Measurements from ENCODE around the gene LAD1. TPM values are rescaled to one million over a fixed set of nuclear protein-coding genes. Genes with fewer than 3 reads are reported as not detected.

The LAD1 gene
- total RNA-seq, 2 donors from 2014 or later: 13.5 to 13.6 TPM

DNA sequence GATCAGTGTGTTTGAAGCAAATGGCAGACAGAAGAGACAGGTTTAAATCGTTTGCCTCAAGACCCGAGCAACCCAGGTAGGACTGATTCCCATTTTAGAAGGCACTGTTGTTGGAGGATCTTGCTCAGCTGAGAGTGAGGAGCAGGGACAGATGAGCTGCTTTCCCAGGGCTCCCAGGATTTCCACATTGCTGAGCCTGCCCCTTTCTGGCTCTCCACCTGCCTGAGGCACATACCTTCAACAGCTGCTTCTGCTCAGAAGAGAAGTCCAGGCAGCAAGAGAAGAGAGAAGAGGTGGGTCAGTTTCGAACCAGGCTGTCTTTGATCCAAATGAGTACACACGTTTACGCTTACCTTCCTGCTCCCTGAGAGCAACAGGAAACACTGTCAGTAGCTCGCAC lies 27.3 kb downstream of the LAD1 start:
- Mint-ChIP-seq H3K9me3 (no peaks in the 10 kb centered on the region), H3K4me3 (no peak overlapping the region), H3K27ac (no peak overlapping the region), H3K27me3 (ENCODE audit: insufficient read depth) (peaks cover 10% of the 10 kb centered on the region), H3K36me3 (ENCODE audit: low read depth) (no peaks in the 10 kb centered on the region), H3K4me1 (peaks cover 32% of the 10 kb centered on the region)
- Histone ChIP-seq H3K4me1 (ENCODE audit: control insufficient read depth, insufficient read depth, low read length) (peaks cover 22% of the 10 kb centered on the region), H3K36me3 (ENCODE audit: control insufficient read depth, insufficient read depth, low read length) (no peaks in the 10 kb centered on the region), H3K9ac (ENCODE audit: extremely low read depth, low read length, poor library complexity, severe bottlenecking) (no peak overlapping the region), H3K9me3 (ENCODE audit: control insufficient read depth, low read length) (no peaks in the 10 kb centered on the region), H3K4me3 (ENCODE audit: low read length) (no peak overlapping the region), H3K27me3 (ENCODE audit: control insufficient read depth, insufficient read depth, low read length, poor library complexity, severe bottlenecking) (no peaks in the 10 kb centered on the region), H3K27ac (ENCODE audit: low read depth, low read length) (no peak overlapping the region)
- WGBS, 2 experiments (ENCODE audit: insufficient coverage in 1 of 2, insufficient read length in 1 of 2): 92 to 94% methylated on average over 6 of the region's 6 CpGs
- no peak for DNase-seq
- TF ChIP-seq, protein P1, sequence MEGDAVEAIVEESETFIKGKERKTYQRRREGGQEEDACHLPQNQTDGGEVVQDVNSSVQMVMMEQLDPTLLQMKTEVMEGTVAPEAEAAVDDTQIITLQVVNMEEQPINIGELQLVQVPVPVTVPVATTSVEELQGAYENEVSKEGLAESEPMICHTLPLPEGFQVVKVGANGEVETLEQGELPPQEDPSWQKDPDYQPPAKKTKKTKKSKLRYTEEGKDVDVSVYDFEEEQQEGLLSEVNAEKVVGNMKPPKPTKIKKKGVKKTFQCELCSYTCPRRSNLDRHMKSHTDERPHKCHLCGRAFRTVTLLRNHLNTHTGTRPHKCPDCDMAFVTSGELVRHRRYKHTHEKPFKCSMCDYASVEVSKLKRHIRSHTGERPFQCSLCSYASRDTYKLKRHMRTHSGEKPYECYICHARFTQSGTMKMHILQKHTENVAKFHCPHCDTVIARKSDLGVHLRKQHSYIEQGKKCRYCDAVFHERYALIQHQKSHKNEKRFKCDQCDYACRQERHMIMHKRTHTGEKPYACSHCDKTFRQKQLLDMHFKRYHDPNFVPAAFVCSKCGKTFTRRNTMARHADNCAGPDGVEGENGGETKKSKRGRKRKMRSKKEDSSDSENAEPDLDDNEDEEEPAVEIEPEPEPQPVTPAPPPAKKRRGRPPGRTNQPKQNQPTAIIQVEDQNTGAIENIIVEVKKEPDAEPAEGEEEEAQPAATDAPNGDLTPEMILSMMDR (conservative IDR thresholded peaks at IDR 0.05): no peak

DNA sequence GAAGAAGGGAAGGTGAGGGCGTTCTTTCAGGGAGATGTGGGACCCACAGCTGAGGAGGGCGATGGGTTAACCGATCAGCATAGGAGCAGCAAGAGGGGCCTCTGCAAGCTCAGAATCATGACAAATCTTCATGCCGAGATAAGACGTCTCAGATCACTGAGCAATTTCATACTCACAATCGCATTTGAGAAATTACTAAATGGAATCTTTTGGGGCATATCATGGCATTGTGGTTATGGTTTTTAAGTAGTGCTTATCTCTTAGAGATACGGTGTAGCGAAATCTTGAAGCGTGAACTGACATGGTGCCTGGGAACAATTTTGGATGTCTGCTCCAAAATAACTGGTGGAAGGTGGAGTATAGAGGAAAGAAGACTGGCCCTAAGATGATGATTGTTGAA lies 27.8 kb downstream of the LAD1 start:
- Mint-ChIP-seq H3K9me3 (no peaks in the 10 kb centered on the region), H3K27me3 (ENCODE audit: insufficient read depth) (peaks cover 10% of the 10 kb centered on the region), H3K4me3 (no peak overlapping the region), H3K27ac (no peak overlapping the region), H3K36me3 (ENCODE audit: low read depth) (no peaks in the 10 kb centered on the region), H3K4me1 (peaks cover 30% of the 10 kb centered on the region)
- Histone ChIP-seq H3K36me3 (ENCODE audit: control insufficient read depth, insufficient read depth, low read length) (no peaks in the 10 kb centered on the region), H3K27ac (ENCODE audit: low read depth, low read length) (no peak overlapping the region), H3K9me3 (ENCODE audit: control insufficient read depth, low read length) (no peaks in the 10 kb centered on the region), H3K9ac (ENCODE audit: extremely low read depth, low read length, poor library complexity, severe bottlenecking) (no peak overlapping the region), H3K27me3 (ENCODE audit: control insufficient read depth, insufficient read depth, low read length, poor library complexity, severe bottlenecking) (no peaks in the 10 kb centered on the region), H3K4me1 (ENCODE audit: control insufficient read depth, insufficient read depth, low read length) (peaks cover 19% of the 10 kb centered on the region), H3K4me3 (ENCODE audit: low read length) (no peak overlapping the region)
- DNase-seq: no peak
- WGBS, 2 experiments (ENCODE audit: insufficient coverage in 1 of 2, insufficient read length in 1 of 2): 94 to 97% methylated on average over 9 of the region's 9 CpGs
- TF ChIP-seq, protein P1 (conservative IDR thresholded peaks at IDR 0.05): no peak

DNA sequence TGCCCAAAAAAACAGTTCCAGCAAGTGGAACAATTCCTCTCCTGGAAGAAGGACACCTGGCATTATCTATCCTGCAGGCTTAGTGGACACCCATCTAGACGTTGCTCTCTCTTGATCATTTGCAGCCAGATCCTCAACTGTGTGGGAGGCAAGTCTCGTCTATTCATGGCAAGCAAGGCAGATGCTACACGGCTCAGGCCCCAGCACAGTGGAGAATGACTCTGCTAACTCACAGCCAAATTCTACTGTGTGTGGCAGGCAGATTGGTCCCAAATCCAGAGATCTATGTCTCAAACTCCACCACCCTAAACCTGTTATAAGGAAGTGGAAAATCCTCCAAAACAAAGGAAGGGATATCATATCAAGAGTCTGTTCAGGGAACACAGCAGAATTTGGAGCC lies 28.6 kb downstream of the LAD1 start:
- no peaks in the 10 kb centered on the region for H3K27me3 ChIP-seq (ENCODE audit: control insufficient read depth, insufficient read depth, low read length, poor library complexity, severe bottlenecking)
- H3K9me3 ChIP-seq (ENCODE audit: control insufficient read depth, low read length): no peaks in the 10 kb centered on the region
- Mint-ChIP-seq H3K27me3 (ENCODE audit: insufficient read depth) (peaks cover 10% of the 10 kb centered on the region), H3K27ac (no peak overlapping the region), H3K4me3 (no peak overlapping the region), H3K36me3 (ENCODE audit: low read depth) (no peaks in the 10 kb centered on the region), H3K9me3 (no peaks in the 10 kb centered on the region), H3K4me1 (peaks cover 23% of the 10 kb centered on the region)
- no peak overlapping the region for H3K4me3 ChIP-seq (ENCODE audit: low read length)
- H3K27ac ChIP-seq (ENCODE audit: low read depth, low read length): no peak overlapping the region
- no peaks in the 10 kb centered on the region for H3K36me3 ChIP-seq (ENCODE audit: control insufficient read depth, insufficient read depth, low read length)
- no peak for DNase-seq
- peaks cover 13% of the 10 kb centered on the region for H3K4me1 ChIP-seq (ENCODE audit: control insufficient read depth, insufficient read depth, low read length)
- no peak overlapping the region for H3K9ac ChIP-seq (ENCODE audit: extremely low read depth, low read length, poor library complexity, severe bottlenecking)
- WGBS, 2 experiments (ENCODE audit: insufficient coverage in 1 of 2, insufficient read length in 1 of 2): 80 to 98% methylated on average over 3 of the region's 3 CpGs
- TF ChIP-seq, protein P1 (conservative IDR thresholded peaks at IDR 0.05): no peak

Data from endodermal cell (in vitro differentiated cells).